B cell (primary cell): ENCODE data around the gene MIR17HG. TPM values are rescaled to one million over a fixed set of nuclear protein-coding genes. Genes with fewer than 3 reads are reported as not detected.
A peak's percentile ranks its signal among the peaks of the same experiment; 100 is the strongest.

Source experiments
- ATAC-seq: fragments of 200-7000 bp; cut with Tn5 transposase; one replicate; pipeline ENCODE4 v1.10.0; 2021; ENCODE audit warnings: low read depth, mild to moderate bottlenecking, moderate number of reproducible peaks, moderate library complexity
- CTCF ChIA-PET: fragments of 350-600 bp; sonication (Branson Sonifier 250); formaldehyde crosslinking; loops from one replicate; lab custom pipeline; 2021; ENCODE audit warnings: antibody characterized with exemption, inconsistent platforms; lab: Charles Lee
- POLR2A ChIA-PET: fragments of 350-600 bp; sonication (Branson Sonifier 250); formaldehyde crosslinking; loops from one replicate; lab custom pipeline; 2021; ENCODE audit warnings: antibody characterized with exemption; lab: Charles Lee
- DNase-seq: peaks from one replicate; pipeline ENCODE4 v3.0.0; 2013
- H2AFZ ChIP-seq: 2 replicates; pipeline ENCODE4 v1.6.1; 2012; ENCODE audit warnings: mild to moderate bottlenecking, low read depth, low read length; ENCODE audit not compliant: insufficient read depth, poor library complexity, severe bottlenecking
- H3K27ac ChIP-seq, 2 donors: 1 replicate in 1 of 2; 2 replicates in 1 of 2; pipeline ENCODE4 v1.5.1; 2012 to 2013; ENCODE audit warnings: low read length in 2 of 2, mild to moderate bottlenecking in 2 of 2, moderate library complexity in 1 of 2
- H3K27me3 ChIP-seq, 4 experiments: fragments of 200-600 bp in 1 of 4; sonication (generic) in 1 of 4; replicated peaks in 1 of 4; 1 replicate in 2 of 4; 2 replicates in 2 of 4; pipeline versions ENCODE4 v1.6.1 to v1.7.0; 2013 to 2016; ENCODE audit warnings: low read length in 3 of 4, mild to moderate bottlenecking in 2 of 4, mixed read lengths in 1 of 4, moderate library complexity in 1 of 4; ENCODE audit not compliant: insufficient read depth in 4 of 4, control insufficient read depth in 3 of 4; ENCODE audit errors: control extremely low read depth in 1 of 4
- H3K36me3 ChIP-seq, 2 experiments: replicated peaks in 1 of 2; 1 replicate in 1 of 2; 2 replicates in 1 of 2; pipeline versions ENCODE4 v1.6.1 to v1.7.1; 2013; ENCODE audit warnings: low read length in 1 of 2; ENCODE audit not compliant: insufficient read depth in 2 of 2, control insufficient read depth in 1 of 2; ENCODE audit errors: control extremely low read depth in 1 of 2, extremely low read depth in 1 of 2
- H3K4me1 ChIP-seq, 2 donors: fragments of 200-600 bp in 1 of 2; sonication (generic) in 1 of 2; 1 replicate in 1 of 2; 2 replicates in 1 of 2; pipeline versions ENCODE4 v1.5.1 to v1.6.1; 2013 to 2017; ENCODE audit warnings: low read length in 2 of 2; ENCODE audit not compliant: control insufficient read depth in 2 of 2, insufficient read depth in 2 of 2
- H3K4me2 ChIP-seq: replicated peaks from 2 replicates; pipeline ENCODE3; 2012; ENCODE audit warnings: mild to moderate bottlenecking, low read depth, low read length; ENCODE audit not compliant: poor library complexity, severe bottlenecking
- H3K4me3 ChIP-seq, 5 experiments: fragments of 200-600 bp in 1 of 5; sonication (generic) in 1 of 5; 1 replicate in 3 of 5; 2 replicates in 2 of 5; pipeline versions ENCODE4 v1.5.1 to v1.7.0; 2011 to 2016; ENCODE audit warnings: low read length in 4 of 5, mild to moderate bottlenecking in 4 of 5, low read depth in 2 of 5, control low read depth in 1 of 5, moderate library complexity in 1 of 5; ENCODE audit not compliant: insufficient read depth in 1 of 5; ENCODE audit errors: control extremely low read depth in 1 of 5, extremely low read depth in 1 of 5
- H3K79me2 ChIP-seq: fragments of 200-600 bp; sonication (generic); one replicate; pipeline ENCODE4 v1.6.0; 2016; ENCODE audit warnings: low read length; ENCODE audit not compliant: control insufficient read depth, insufficient read depth
- H3K9ac ChIP-seq: fragments of 200-600 bp; sonication (generic); 2 replicates; pipeline ENCODE4 v1.6.1; 2017; ENCODE audit warnings: mild to moderate bottlenecking, low read length, moderate library complexity
- H3K9me3 ChIP-seq, 3 donors: one replicate each; pipeline versions ENCODE4 v1.6.1 to v1.7.1; 2013; ENCODE audit warnings: low read length in 2 of 3; ENCODE audit not compliant: control insufficient read depth in 2 of 3, insufficient read depth in 1 of 3; ENCODE audit errors: control extremely low read depth in 1 of 3
- H4K20me1 ChIP-seq: 2 replicates; pipeline ENCODE4 v1.6.0; 2012; ENCODE audit warnings: mild to moderate bottlenecking, low read length; ENCODE audit not compliant: insufficient read depth, control insufficient read depth, poor library complexity, severe bottlenecking
- H3K27ac Mint-ChIP-seq: one replicate; pipeline ENCODE4 v1.8.0; 2021; ENCODE audit warnings: mixed read lengths
- H3K27me3 Mint-ChIP-seq: one replicate; pipeline ENCODE4 v1.8.0; 2021; ENCODE audit warnings: mixed read lengths
- H3K4me1 Mint-ChIP-seq: one replicate; pipeline ENCODE4 v1.8.0; 2021; ENCODE audit warnings: mixed read lengths
- H3K4me3 Mint-ChIP-seq: one replicate; pipeline ENCODE4 v1.8.0; 2021; ENCODE audit warnings: mixed read lengths
- H3K9me3 Mint-ChIP-seq: one replicate; pipeline ENCODE4 v1.8.0; 2022; ENCODE audit warnings: mixed read lengths; ENCODE audit not compliant: insufficient read depth
- CTCF ChIP-seq: fragments of 200-600 bp; IDR thresholded peaks from one replicate; pipeline ENCODE4 v1.8.0; 2022; ENCODE audit warnings: antibody characterized with exemption, mild to moderate bottlenecking
- EZH2 ChIP-seq: IDR thresholded peaks from 2 replicates; pipeline ENCODE4 v1.6.1; 2012; ENCODE audit warnings: borderline replicate concordance, low read depth, mild to moderate bottlenecking, moderate library complexity, low read length; ENCODE audit not compliant: insufficient read depth, poor library complexity, severe bottlenecking
- WGBS: methylation state at CpG from one replicate; pipeline ENCODE4 v1.1.5; 2013; ENCODE audit warnings: missing lambda C conversion rate; ENCODE audit not compliant: insufficient coverage; 5-methylcytosine and 5-hydroxymethylcytosine counted together
- intact Hi-C: fragments of 100-400 bp; cut with micrococcal nuclease; formaldehyde crosslinking; loops from one replicate; pipeline ENCODE4 v1.10.0; 2022
- polyA plus RNA-seq: library from polyadenylated mRNA; depleted of rRNA; stranded (reverse); fragments of >200 nt; gene quantifications from 2 replicates; pipeline ENCODE4 v1.2.3, GENCODE V29; 2012
- total RNA-seq, 2 donors: library from RNA; stranded (reverse); fragments of 120-200 nt in 1 of 2; gene quantifications; 1 replicate in 1 of 2; 2 replicates in 1 of 2; pipeline versions ENCODE4 v1.2.3 to v1.2.4, GENCODE V29; 2013 to 2022

Gene MIR17HG
- total and polyA plus RNA-seq, 2 donors (not counting 1 experiment from before 2014, with no cell fraction given), result 6.0 to 17.1 TPM

GRCh38 chr13:91397595-91397994 is 50.1 kb downstream of the MIR17HG start:
- WGBS, result no CpG with 5 or more reads among the region's 1 CpG
- POLR2A ChIA-PET, result no interaction called here
- H3K79me2 ChIP-seq, result no peaks in the 10 kb centered on the region
- H3K36me3 ChIP-seq, result no peaks in the 10 kb centered on the region
- H3K27me3 ChIP-seq, result peaks cover 7 to 55% (median 34%) of the 10 kb centered on the region in 4 experiments
- CTCF ChIA-PET, result no interaction called here
- peak overlapping the region; percentile 98 for H3K4me2 ChIP-seq
- no peak for ATAC-seq
- no peak for TF ChIP-seq CTCF
- TF ChIP-seq EZH2, result no peak
- peaks cover 0 to 17% (median 6%) of the 10 kb centered on the region in 3 donors for H3K9me3 ChIP-seq
- H3K27ac ChIP-seq, result no peak overlapping the region
- peaks cover 21 to 22% of the 10 kb centered on the region in 2 donors for H3K4me1 ChIP-seq
- peaks cover 23% of the 10 kb centered on the region for H3K4me1 Mint-ChIP-seq
- H2AFZ ChIP-seq, result no peak overlapping the region
- H3K27me3 Mint-ChIP-seq, result peaks cover 31% of the 10 kb centered on the region
- H3K4me3 Mint-ChIP-seq, result no peak overlapping the region
- H3K27ac Mint-ChIP-seq, result no peak overlapping the region
- H4K20me1 ChIP-seq, result no peaks in the 10 kb centered on the region
- no peaks in the 10 kb centered on the region for H3K9me3 Mint-ChIP-seq
- H3K4me3 ChIP-seq, result no peak overlapping the region
- no peak for DNase-seq
- H3K9ac ChIP-seq, result peak overlapping the region; percentile 73
- intact Hi-C loops, result no loop called here

GRCh38 chr13:91398413-91399188 is 51.1 kb downstream of the MIR17HG start, which contains the start of gene GPC5:
TSS of gene GPC5 (plus strand) at chr13:91398621.
- H4K20me1 ChIP-seq, result no peaks in the 10 kb centered on the region
- ChIA-PET POLR2A (no interaction called here), CTCF (interaction anchor here (1.6 kb wide), 1 partner anchor 52 kb away, joined by 3 read pairs; no protein-coding TSS in a partner anchor)
- Mint-ChIP-seq H3K9me3 (no peaks in the 10 kb centered on the region), H3K27ac (no peak within 1 kb of the TSS), H3K27me3 (peaks cover 31% of the 10 kb centered on the region), H3K4me1 (peaks cover 23% of the 10 kb centered on the region), H3K4me3 (peak within 1 kb of the TSS; percentile 82)
- peak within 1 kb of the TSS; percentile 73 for H3K9ac ChIP-seq
- intact Hi-C loops, result loop anchor here (1.0 kb wide), 1 partner anchor 51 kb away; the partner anchor contains the start of gene MIR17HG
- H2AFZ ChIP-seq, result peak within 1 kb of the TSS; percentile 81
- peak within 1 kb of the TSS; percentile 21 to 72 (median 55) for H3K4me3 ChIP-seq
- DNase-seq, result peak; percentile 85
- peaks cover 0 to 17% (median 6%) of the 10 kb centered on the region in 3 donors for H3K9me3 ChIP-seq
- H3K79me2 ChIP-seq, result no peaks in the 10 kb centered on the region
- 1% methylated on average over 75 of the region's 76 CpGs for WGBS
- no peak within 1 kb of the TSS for H3K27ac ChIP-seq
- H3K4me2 ChIP-seq, result peak within 1 kb of the TSS; percentile 98
- peaks cover 7 to 53% (median 32%) of the 10 kb centered on the region in 4 experiments for H3K27me3 ChIP-seq
- no peak for TF ChIP-seq EZH2
- no peak for TF ChIP-seq CTCF
- no peaks in the 10 kb centered on the region for H3K36me3 ChIP-seq
- peaks cover 21 to 22% of the 10 kb centered on the region in 2 donors for H3K4me1 ChIP-seq
- peak; percentile 99 for ATAC-seq
